ENCODE results near the gene PCDHGB5.
A peak's percentile ranks its signal among the peaks of the same experiment; 100 is the strongest.

Gene PCDHGB5

GRCh38 chr5:141356950-141357349 is 40.8 kb upstream of the PCDHGB5 start:
- no peak overlapping the region for H3K9ac ChIP-seq (ENCODE audit: low read length)
- H3F3A ChIP-seq (ENCODE audit: insufficient read depth), result 0 out of 2 replicates have a peak, but pooled peaks cover 5% of the 10 kb centered on the region
- no peaks in the 10 kb centered on the region for H3K27me3 ChIP-seq (ENCODE audit: low read length)
- no peak overlapping the region for H2AFZ ChIP-seq (ENCODE audit: low read depth, low read length, severe bottlenecking)
- H4K20me1 ChIP-seq (ENCODE audit: low read depth, low read length), result no peaks in the 10 kb centered on the region
- H3K9me2 ChIP-seq (replicated peaks; ENCODE audit: insufficient read depth, low read length), result no peaks in the 10 kb centered on the region
- H3K79me2 ChIP-seq (ENCODE audit: insufficient read depth, low read length), result no peaks in the 10 kb centered on the region
- H3K36me3 ChIP-seq (ENCODE audit: low read length), result no peaks in the 10 kb centered on the region; the same call in 1 of the 2 replicates
- TF ChIP-seq EZH2phosphoT487 (conservative IDR thresholded peaks at IDR 0.05; ENCODE audit: low read length) (no peak), CTCF (IDR thresholded peaks at IDR 0.05; ENCODE audit: insufficient read depth, low read length, poor library complexity, severe bottlenecking) (no peak)
- H3K4me2 ChIP-seq (ENCODE audit: low read depth, low read length, poor library complexity, severe bottlenecking), result no peak overlapping the region
- H3K4me3 ChIP-seq (ENCODE audit: insufficient read depth, low read length, poor library complexity, severe bottlenecking), result no peak overlapping the region
- peaks cover 11% of the 10 kb centered on the region; the same call in 1 of the 2 replicates for H3K9me3 ChIP-seq (ENCODE audit: insufficient read depth, low read length)
- H3K27ac ChIP-seq (ENCODE audit: low read depth, low read length), result no peak overlapping the region

- no peaks in the 10 kb centered on the region for H3K79me2 ChIP-seq (ENCODE audit: insufficient read depth, low read length)
- H3K27ac ChIP-seq (ENCODE audit: low read depth, low read length), result 0 out of 2 replicates have a peak within 1 kb of the TSS, but pooled peaks have one; percentile 17
- H3K9me3 ChIP-seq (ENCODE audit: insufficient read depth, low read length), result peaks cover 27% of the 10 kb centered on the region; the same call in 1 of the 2 replicates
- H3K9ac ChIP-seq (ENCODE audit: low read length), result peak within 1 kb of the TSS; percentile 58
- peak within 1 kb of the TSS; percentile 65 for H3K4me3 ChIP-seq (ENCODE audit: insufficient read depth, low read length, poor library complexity, severe bottlenecking)
- peaks cover 10% of the 10 kb centered on the region; the same call in 1 of the 2 replicates for H3K36me3 ChIP-seq (ENCODE audit: low read length)
- peaks cover 4% of the 10 kb centered on the region; the same call in 1 of the 2 replicates for H3F3A ChIP-seq (ENCODE audit: insufficient read depth)
- no peaks in the 10 kb centered on the region for H3K27me3 ChIP-seq (ENCODE audit: low read length)
- peak within 1 kb of the TSS; percentile 89 for H2AFZ ChIP-seq (ENCODE audit: low read depth, low read length, severe bottlenecking)
- H3K4me2 ChIP-seq (ENCODE audit: low read depth, low read length, poor library complexity, severe bottlenecking), result peak within 1 kb of the TSS; percentile 58
- no peak for TF ChIP-seq EZH2phosphoT487 (conservative IDR thresholded peaks at IDR 0.05; ENCODE audit: low read length)
- TF ChIP-seq CTCF (IDR thresholded peaks at IDR 0.05; ENCODE audit: insufficient read depth, low read length, poor library complexity, severe bottlenecking), result peak; percentile 76
- H3K9me2 ChIP-seq (replicated peaks; ENCODE audit: insufficient read depth, low read length), result no peaks in the 10 kb centered on the region
- no peaks in the 10 kb centered on the region for H4K20me1 ChIP-seq (ENCODE audit: low read depth, low read length)
Measured at GRCh38 chr5:141359790-141360426, 37.8 kb upstream of the PCDHGB5 start, which contains the start of gene PCDHGB2. TSS of gene PCDHGB2 (plus strand) at chr5:141359994. CDS start at chr5:141360136, 142 bp downstream.

GRCh38 chr5:141360685-141361084 is 37.1 kb upstream of the PCDHGB5 start:
- H3F3A ChIP-seq (ENCODE audit: insufficient read depth), result peaks cover 4% of the 10 kb centered on the region; the same call in 1 of the 2 replicates
- H3K4me2 ChIP-seq (ENCODE audit: low read depth, low read length, poor library complexity, severe bottlenecking), result peak overlapping the region; percentile 58
- H3K9me3 ChIP-seq (ENCODE audit: insufficient read depth, low read length), result peaks cover 32% of the 10 kb centered on the region; the same call in 1 of the 2 replicates
- peak overlapping the region; percentile 65 for H3K4me3 ChIP-seq (ENCODE audit: insufficient read depth, low read length, poor library complexity, severe bottlenecking)
- no peak overlapping the region for H2AFZ ChIP-seq (ENCODE audit: low read depth, low read length, severe bottlenecking)
- H3K36me3 ChIP-seq (ENCODE audit: low read length), result peaks cover 10% of the 10 kb centered on the region; the same call in 1 of the 2 replicates
- H3K79me2 ChIP-seq (ENCODE audit: insufficient read depth, low read length), result no peaks in the 10 kb centered on the region
- no peaks in the 10 kb centered on the region for H4K20me1 ChIP-seq (ENCODE audit: low read depth, low read length)
- H3K9me2 ChIP-seq (replicated peaks; ENCODE audit: insufficient read depth, low read length), result no peaks in the 10 kb centered on the region
- H3K9ac ChIP-seq (ENCODE audit: low read length), result no peak overlapping the region
- H3K27ac ChIP-seq (ENCODE audit: low read depth, low read length), result no peak overlapping the region
- H3K27me3 ChIP-seq (ENCODE audit: low read length), result no peaks in the 10 kb centered on the region
- no peak for TF ChIP-seq CTCF (IDR thresholded peaks at IDR 0.05; ENCODE audit: insufficient read depth, low read length, poor library complexity, severe bottlenecking)
- TF ChIP-seq EZH2phosphoT487 (conservative IDR thresholded peaks at IDR 0.05; ENCODE audit: low read length), result no peak
